ENCODE measurements around the gene MAP2K1.
A peak's percentile ranks its signal among the peaks of the same experiment; 100 is the strongest.
"Not testable (repeated sequence)": the region's sequence is repeated elsewhere in the genome, so short reads cannot be mapped to it uniquely, and the experiment has no call there.

Gene MAP2K1

DNA sequence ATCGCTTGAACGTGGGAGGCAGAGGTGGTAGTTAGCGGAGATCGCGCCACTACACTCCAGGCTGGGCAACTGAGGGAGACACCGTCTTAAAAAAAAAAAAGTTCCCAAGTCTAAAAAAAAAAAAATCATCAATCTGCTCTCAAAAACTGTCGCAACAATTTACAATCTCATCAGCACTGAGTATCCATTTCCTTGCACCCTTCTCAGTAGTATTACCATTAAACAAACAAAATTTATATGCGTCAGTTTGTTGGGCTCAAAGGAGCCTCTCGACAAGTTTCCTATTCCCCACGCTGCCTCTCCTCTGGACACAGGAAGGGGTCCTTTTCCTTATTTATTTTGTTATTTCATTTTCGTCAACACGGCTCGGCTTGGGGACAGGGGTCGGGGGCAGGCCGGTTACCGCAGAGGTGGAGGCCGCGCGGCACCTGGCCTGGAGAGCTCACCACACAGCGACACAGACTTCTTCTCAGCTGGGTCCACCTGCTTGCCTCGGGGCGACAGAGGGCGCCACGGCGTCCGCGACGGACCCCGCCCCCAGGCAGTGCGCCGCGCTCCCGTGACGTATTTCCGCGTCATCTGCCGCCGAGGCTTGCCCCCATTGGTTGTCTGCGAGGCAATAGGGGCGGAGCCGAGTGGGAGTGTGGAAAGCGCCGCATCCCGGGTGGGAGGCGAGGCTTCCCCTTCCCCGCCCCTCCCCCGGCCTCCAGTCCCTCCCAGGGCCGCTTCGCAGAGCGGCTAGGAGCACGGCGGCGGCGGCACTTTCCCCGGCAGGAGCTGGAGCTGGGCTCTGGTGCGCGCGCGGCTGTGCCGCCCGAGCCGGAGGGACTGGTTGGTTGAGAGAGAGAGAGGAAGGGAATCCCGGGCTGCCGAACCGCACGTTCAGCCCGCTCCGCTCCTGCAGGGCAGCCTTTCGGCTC is at the start of gene MAP2K1:
Gene MAP2K1 (plus strand): TSS at position 709 of the 920 bp plus-strand sequence. CDS start 436 bp downstream, outside the sequence.
- Histone ChIP-seq H4K20me1 (peaks cover 44% of the 10 kb centered on the region), H3K27ac (peak within 1 kb of the TSS; percentile 85), H3K9ac (peak within 1 kb of the TSS; percentile 84), H3K4me1 (peaks cover 46% of the 10 kb centered on the region), H3K9me3 (no peaks in the 10 kb centered on the region), H3K4me2 (peak within 1 kb of the TSS; percentile 95), H3K27me3 (no peaks in the 10 kb centered on the region), H3K4me3 (peak within 1 kb of the TSS; percentile 91), H3K36me3 (no peaks in the 10 kb centered on the region)
- no peak for TF ChIP-seq Cebpa-rat (IDR thresholded peaks at IDR 0.05)

DNA sequence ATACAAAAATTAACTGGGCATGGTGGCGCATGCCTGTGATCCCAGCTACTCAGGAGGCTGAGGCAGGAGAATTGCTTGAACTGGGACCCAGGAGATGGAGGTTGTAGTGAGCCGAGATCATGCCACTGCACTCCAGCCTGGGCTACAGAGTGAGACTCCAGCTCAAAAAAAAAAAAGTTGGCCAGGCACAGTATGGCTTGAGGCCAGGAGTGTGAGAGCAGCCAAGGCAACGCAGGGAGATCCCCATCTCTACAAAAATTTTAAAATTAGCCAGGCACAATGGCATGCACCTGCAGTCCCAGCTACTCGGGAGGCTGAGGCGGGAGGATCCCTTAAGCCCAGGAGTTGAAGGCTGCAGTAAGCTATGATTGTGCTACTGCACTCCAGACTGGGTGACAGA is 38.2 kb upstream of the MAP2K1 start:
- H3K36me3 ChIP-seq: peaks cover 98% of the 10 kb centered on the region
- H4K20me1 ChIP-seq, H3K27ac ChIP-seq, H3K4me2 ChIP-seq, H3K4me1 ChIP-seq, H3K9me3 ChIP-seq, H3K9ac ChIP-seq, H3K27me3 ChIP-seq, H3K4me3 ChIP-seq: not testable (repeated sequence)

DNA sequence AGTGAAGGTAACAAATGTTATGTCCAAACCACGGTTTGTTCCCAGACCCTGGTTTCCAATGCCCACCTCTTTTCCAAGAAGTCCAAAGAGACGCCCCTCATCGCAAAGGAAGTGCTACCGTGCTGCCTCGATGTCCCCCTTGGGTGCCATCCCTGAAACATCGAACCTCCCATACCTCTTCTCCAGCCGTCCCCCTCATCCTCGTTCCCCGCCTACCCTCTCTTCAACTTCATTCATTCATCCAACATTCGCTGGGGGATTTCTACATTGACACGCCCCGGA is 30.7 kb upstream of the MAP2K1 start:
- H3K9me3 ChIP-seq: no peaks in the 10 kb centered on the region
- TF ChIP-seq Cebpa-rat (IDR thresholded peaks at IDR 0.05): no peak
- peak overlapping the region; percentile 76 for H3K4me3 ChIP-seq
- peak overlapping the region; percentile 94 for H3K27ac ChIP-seq
- peak overlapping the region; percentile 94 for H3K9ac ChIP-seq
- H3K4me2 ChIP-seq: peak overlapping the region; percentile 86
- no peaks in the 10 kb centered on the region for H4K20me1 ChIP-seq
- peaks cover 33% of the 10 kb centered on the region for H3K36me3 ChIP-seq
- H3K27me3 ChIP-seq: no peaks in the 10 kb centered on the region
- H3K4me1 ChIP-seq: peaks cover 19% of the 10 kb centered on the region

DNA sequence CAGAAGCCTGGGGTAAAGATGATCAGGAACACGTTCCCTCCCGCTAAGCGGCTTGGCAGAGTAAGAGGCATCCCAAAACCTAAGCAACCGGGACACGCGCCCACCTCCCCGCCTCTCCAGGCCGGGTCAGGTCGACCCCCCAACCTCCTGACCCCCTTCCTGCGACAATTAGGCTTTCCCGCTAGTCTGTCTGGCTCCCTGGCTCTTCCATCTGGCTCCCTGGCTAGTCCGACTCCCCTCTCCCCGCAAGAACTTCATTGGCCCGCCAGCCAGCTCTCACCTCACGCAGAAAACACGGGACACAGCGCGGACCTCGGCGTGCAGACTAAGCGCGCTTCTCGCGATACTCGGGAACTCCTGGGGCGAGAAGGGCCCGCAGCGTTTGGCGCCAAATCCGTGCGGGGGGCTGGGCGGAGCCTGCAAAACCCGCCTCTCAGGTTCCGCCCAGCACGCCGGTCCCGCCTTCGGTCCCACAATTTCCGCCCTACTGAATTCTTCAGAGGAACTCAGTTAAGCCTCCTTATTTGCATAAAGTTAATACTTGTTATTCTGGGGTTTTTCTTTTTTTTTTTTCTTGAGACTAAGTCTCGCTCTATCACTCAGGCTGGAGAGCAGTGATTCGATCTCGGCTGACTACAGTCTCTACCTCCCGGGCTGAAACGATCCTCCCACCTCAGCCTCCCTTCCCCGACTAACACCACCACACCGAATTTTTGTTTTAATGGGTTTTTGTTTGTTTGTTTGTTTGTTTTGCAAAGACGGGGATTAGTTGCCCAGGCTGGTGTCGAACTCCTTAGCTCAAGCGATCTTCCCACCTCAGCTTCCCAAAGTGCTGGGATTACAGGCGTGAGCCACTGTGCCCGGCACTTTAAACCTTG is 30.1 kb upstream of the MAP2K1 start, which contains the start of gene TIPIN:
Gene TIPIN (minus strand): TSS at position 327 of the 878 bp plus-strand sequence. CDS start 3,738 bp downstream, outside the sequence.
- peaks cover 27% of the 10 kb centered on the region for H3K36me3 ChIP-seq
- no peaks in the 10 kb centered on the region for H3K9me3 ChIP-seq
- H3K4me1 ChIP-seq: peaks cover 19% of the 10 kb centered on the region
- peak within 1 kb of the TSS; percentile 86 for H3K4me2 ChIP-seq
- H3K27ac ChIP-seq: peak within 1 kb of the TSS; percentile 94
- H3K9ac ChIP-seq: peak within 1 kb of the TSS; percentile 94
- no peaks in the 10 kb centered on the region for H4K20me1 ChIP-seq
- no peaks in the 10 kb centered on the region for H3K27me3 ChIP-seq
- TF ChIP-seq Cebpa-rat (IDR thresholded peaks at IDR 0.05): no peak
- H3K4me3 ChIP-seq: peak within 1 kb of the TSS; percentile 76

DNA sequence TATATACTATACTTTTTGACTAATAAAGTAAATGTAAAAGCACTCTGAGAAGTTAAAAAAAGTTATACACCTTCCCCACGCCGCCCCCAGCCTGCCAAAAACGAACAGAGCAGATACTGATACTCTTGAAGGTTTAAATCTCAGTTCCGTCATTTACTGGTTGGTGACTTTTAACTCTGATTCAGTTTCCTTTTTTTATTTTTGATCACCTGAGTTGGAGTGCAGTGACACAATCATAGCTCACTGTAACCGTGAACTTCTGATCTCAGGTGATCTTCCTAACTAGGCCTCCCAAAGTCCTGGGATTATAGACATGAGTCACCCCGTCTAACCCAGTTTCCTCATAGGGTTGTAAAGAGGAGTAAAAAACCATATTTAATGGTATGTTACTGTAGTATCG is 27.0 kb upstream of the MAP2K1 start:
- no peak for TF ChIP-seq Cebpa-rat (IDR thresholded peaks at IDR 0.05)
- Histone ChIP-seq H3K9me3 (no peaks in the 10 kb centered on the region), H4K20me1 (no peaks in the 10 kb centered on the region), H3K36me3 (no peaks in the 10 kb centered on the region), H3K27me3 (no peaks in the 10 kb centered on the region), H3K9ac (no peak overlapping the region), H3K27ac (no peak overlapping the region), H3K4me3 (no peak overlapping the region), H3K4me2 (no peak overlapping the region), H3K4me1 (peaks cover 19% of the 10 kb centered on the region)

DNA sequence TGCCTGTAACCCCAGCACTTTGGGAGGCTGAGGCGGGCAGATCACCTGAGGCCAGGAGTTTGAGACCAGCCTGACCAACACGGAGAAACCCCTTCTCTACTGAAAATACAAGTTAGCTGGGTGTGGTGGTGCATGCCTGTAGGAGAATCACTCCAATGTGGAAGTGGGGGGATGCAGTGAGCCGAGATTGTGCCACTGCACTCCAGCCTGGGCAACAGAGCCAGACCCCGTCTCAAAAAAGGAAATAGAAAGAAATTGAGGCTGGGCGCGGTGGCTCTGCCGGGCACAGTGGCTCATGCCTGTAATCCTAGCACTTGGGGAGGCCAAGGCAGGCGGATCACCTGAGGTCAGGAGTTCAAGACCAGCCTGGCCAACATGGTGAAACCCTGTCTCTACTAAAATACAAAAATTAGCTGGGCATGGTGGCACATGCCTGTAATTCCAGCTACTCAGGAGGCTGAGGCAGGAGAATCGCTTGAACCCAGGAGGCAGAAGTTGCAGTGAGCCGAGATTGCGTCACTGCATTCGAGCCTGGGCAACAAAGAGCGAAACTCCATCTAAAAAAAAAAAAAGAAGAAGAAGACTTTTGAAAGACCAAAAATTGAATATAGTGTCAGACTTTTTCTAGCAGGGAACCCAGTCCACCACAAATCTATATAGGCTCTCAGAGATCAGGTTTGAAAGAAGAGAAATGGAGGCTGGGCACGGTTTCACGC is 24.8 kb upstream of the MAP2K1 start:
- H3K9me3 ChIP-seq, H3K4me3 ChIP-seq, H3K9ac ChIP-seq: not testable (repeated sequence)

DNA sequence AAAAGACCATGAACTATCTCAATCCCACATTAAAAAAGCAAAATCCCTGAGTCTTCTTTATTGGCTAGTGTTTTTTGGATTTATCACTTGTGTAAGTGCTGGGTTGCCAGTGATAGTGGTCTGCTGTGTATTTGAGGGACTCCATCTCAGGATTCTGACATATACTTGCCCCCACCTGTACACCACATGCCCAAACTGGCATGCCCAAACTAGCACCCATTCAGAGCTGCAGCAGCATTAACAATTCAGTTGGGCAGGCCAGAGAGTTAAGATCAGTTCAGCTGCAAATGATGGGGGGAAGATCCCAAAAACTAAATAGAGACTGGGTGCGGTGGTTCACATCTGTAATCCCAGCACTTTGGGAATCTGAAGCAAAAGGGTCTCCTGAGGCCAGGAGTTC is 23.9 kb upstream of the MAP2K1 start:
- Histone ChIP-seq H3K9ac (no peak overlapping the region), H3K4me2 (no peak overlapping the region), H3K36me3 (no peaks in the 10 kb centered on the region), H3K27ac (no peak overlapping the region), H3K9me3 (no peaks in the 10 kb centered on the region), H4K20me1 (no peaks in the 10 kb centered on the region), H3K4me3 (no peak overlapping the region), H3K27me3 (no peaks in the 10 kb centered on the region), H3K4me1 (no peaks in the 10 kb centered on the region)
- no peak for TF ChIP-seq Cebpa-rat (IDR thresholded peaks at IDR 0.05)

More for the DNA sequence above, 24.8 kb upstream of the MAP2K1 start:
- H3K27me3 ChIP-seq, H3K27ac ChIP-seq, H3K36me3 ChIP-seq, H3K4me2 ChIP-seq, H4K20me1 ChIP-seq, H3K4me1 ChIP-seq: not testable (repeated sequence)

DNA sequence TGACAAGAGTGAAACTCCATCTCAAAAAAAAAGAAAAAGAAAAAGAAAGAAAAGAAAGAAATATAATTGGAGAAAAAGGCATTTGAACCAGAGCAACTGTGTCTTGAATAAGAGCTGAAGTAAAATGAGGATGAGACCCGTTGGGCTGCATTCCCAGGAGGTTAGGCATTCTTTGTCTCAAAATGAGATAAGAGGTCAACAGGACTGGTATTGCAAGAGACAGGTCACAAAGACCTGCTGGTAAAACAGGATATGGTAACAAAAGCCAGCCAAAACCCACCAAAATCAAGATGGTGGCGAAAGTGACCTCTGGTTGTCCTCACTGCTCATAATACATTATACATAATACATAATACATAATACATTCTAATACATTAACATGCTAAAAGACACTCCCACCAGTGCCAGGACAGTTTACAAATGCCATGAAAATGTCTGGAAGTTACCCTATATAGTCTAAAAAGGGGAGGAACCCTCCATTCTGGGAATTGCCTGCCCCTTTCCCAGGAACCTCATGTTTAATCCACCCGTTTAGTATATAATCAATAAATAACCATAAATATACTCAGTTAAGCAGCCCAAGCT is 21.7 kb upstream of the MAP2K1 start:
- peaks cover 13% of the 10 kb centered on the region for H3K4me1 ChIP-seq
- H3K27me3 ChIP-seq: no peaks in the 10 kb centered on the region
- H4K20me1 ChIP-seq: no peaks in the 10 kb centered on the region
- no peak overlapping the region for H3K9ac ChIP-seq
- no peak overlapping the region for H3K4me3 ChIP-seq
- H3K4me2 ChIP-seq: no peak overlapping the region
- H3K9me3 ChIP-seq: no peaks in the 10 kb centered on the region
- no peak overlapping the region for H3K27ac ChIP-seq
- no peak for TF ChIP-seq Cebpa-rat (IDR thresholded peaks at IDR 0.05)
- H3K36me3 ChIP-seq: no peaks in the 10 kb centered on the region
